Measurements from ENCODE around the gene FBXO2. TPM values are rescaled to one million over a fixed set of nuclear protein-coding genes. Genes with fewer than 3 reads are reported as not detected.

The FBXO2 gene
- total and polyA plus RNA-seq, 10 of the 15 experiments (the other 5 are each of a cell fraction or from before 2014, with no cell fraction given), result 0.06 to 0.41 (median 0.18) TPM; not detected in 4

DNA sequence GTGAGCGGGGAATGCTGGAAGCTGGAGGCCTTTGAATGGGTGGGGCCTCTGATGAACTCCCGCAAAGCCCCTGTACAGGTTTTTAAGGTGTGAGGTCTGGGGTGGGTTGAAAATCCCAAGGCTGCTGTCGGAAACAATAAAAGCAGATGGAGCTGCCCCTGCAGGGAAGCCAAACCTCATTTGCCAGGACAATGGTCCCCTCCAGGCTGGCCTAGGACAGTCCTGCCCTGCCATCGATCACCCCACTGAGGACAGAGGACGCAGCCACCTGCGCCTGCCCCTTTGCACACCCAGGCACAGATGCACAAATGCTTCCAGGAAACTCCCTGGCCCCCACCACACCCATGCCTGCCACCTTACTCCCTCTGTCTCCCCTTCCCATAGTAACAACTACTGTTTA is 41.6 kb upstream of the FBXO2 start:
- no TSS peak for BruUV-seq (replicated peaks)
- no peak for FAIRE-seq
- CTCF ChIA-PET, result no interaction called here

More for the DNA sequence above, 41.6 kb upstream of the FBXO2 start:
- Histone ChIP-seq H3K9ac (ENCODE audit: control insufficient read depth, insufficient read depth, low read length) (no peak overlapping the region), H3K27ac (ENCODE audit: control insufficient read depth, insufficient read depth) (no peak overlapping the region), H3K36me3 (ENCODE audit: control insufficient read depth in 2 of 2, insufficient read depth in 2 of 2, low read length in 1 of 2) (no peaks in the 10 kb centered on the region), H3K4me1 (ENCODE audit: control insufficient read depth, insufficient read depth, low read length) (no peaks in the 10 kb centered on the region), H3K9me3 (replicated peaks; ENCODE audit: control insufficient read depth, insufficient read depth, low read length) (no peaks in the 10 kb centered on the region), H3K79me2 (ENCODE audit: control insufficient read depth, insufficient read depth, low read length) (no peaks in the 10 kb centered on the region), H3K27me3 (replicated peaks in 1 of 2; ENCODE audit: control insufficient read depth in 2 of 2, insufficient read depth in 2 of 2, low read length in 1 of 2) (peaks cover 6 to 10% of the 10 kb centered on the region in 2 experiments; a peak in 3 of 4 replicates), H4K20me1 (ENCODE audit: control insufficient read depth, insufficient read depth) (no peaks in the 10 kb centered on the region; the same call in 1 of the 2 replicates), H2AFZ (ENCODE audit: control insufficient read depth, low read depth, low read length) (no peak overlapping the region), H3K4me2 (ENCODE audit: control insufficient read depth, insufficient read depth) (no peak overlapping the region), H3K4me3 (no peak overlapping the region)
- POLR2A ChIA-PET, result no interaction called here
- in situ Hi-C loops (cut with MboI) (no loop called here), intact Hi-C loops (cut with micrococcal nuclease; ENCODE audit: unreplicated experiment) (no loop called here)
- ATAC-seq (no peak), DNase-seq (ENCODE audit: low read depth, low spot score) (no peak)
- SMC1A ChIA-PET (ENCODE audit: uncharacterized antibody, unreplicated experiment), result no interaction called here
- no peak for TF ChIP-seq JUNB (IDR thresholded peaks at IDR 0.05)
- TF ChIP-seq, protein P1, sequence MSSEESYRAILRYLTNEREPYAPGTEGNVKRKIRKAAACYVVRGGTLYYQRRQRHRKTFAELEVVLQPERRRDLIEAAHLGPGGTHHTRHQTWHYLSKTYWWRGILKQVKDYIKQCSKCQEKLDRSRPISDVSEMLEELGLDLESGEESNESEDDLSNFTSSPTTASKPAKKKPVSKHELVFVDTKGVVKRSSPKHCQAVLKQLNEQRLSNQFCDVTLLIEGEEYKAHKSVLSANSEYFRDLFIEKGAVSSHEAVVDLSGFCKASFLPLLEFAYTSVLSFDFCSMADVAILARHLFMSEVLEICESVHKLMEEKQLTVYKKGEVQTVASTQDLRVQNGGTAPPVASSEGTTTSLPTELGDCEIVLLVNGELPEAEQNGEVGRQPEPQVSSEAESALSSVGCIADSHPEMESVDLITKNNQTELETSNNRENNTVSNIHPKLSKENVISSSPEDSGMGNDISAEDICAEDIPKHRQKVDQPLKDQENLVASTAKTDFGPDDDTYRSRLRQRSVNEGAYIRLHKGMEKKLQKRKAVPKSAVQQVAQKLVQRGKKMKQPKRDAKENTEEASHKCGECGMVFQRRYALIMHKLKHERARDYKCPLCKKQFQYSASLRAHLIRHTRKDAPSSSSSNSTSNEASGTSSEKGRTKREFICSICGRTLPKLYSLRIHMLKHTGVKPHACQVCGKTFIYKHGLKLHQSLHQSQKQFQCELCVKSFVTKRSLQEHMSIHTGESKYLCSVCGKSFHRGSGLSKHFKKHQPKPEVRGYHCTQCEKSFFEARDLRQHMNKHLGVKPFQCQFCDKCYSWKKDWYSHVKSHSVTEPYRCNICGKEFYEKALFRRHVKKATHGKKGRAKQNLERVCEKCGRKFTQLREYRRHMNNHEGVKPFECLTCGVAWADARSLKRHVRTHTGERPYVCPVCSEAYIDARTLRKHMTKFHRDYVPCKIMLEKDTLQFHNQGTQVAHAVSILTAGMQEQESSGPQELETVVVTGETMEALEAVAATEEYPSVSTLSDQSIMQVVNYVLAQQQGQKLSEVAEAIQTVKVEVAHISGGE (CRISPR knock-in tag; IDR thresholded peaks at IDR 0.05), result no peak
- TF ChIP-seq POLR2AphosphoS2 (IDR thresholded peaks at IDR 0.05; ENCODE audit: low read depth, low read length), result no peak
- TF ChIP-seq IKZF1 (conservative IDR thresholded peaks at IDR 0.05), result no peak
- TF ChIP-seq SMAD5 (IDR thresholded peaks at IDR 0.05; ENCODE audit: low read depth), result no peak
- RAD21 ChIA-PET (ENCODE audit: unreplicated experiment), result no interaction called here
- WGBS (ENCODE audit: insufficient coverage, insufficient replicate concordance, low lambda C conversion rate, missing lambda C conversion rate), result 66% methylated on average over 6 of the region's 6 CpGs

All from GM12878 (cell line).